Measurements from ENCODE around the gene ATF6. TPM values are rescaled to one million over a fixed set of nuclear protein-coding genes. Genes with fewer than 3 reads are reported as not detected.

The ATF6 gene
- total and polyA plus RNA-seq, 9 of the 15 experiments (the other 6 are each of a cell fraction or from before 2014, with no cell fraction given) = 11.7 to 32.4 (median 20.4) TPM

DNA sequence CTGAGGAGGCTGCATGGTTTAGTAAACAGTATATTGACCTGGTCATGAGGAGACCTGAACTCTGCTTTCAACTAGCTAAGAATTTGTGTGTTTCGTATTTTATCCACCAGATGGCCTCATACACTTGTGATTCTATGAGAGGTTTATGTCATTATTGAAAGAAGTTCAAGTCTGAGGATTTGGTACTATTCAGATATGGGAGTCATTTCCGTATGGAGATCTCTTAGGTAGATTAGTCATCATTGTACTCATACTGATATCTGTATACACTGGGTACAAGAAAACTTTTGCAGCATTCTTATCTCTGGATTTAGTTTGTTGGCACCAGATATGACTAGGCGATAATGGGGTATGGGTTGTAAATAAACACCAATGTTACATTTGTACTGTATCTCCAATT, 26.6 kb downstream of the ATF6 start:
- FAIRE-seq (peak; percentile 80), DNase-seq (ENCODE audit: extremely low read depth in 1 of 4, low spot score in 3 of 4) (peak; percentile 32 to 52 (median 50)), ATAC-seq (peak; percentile 87)
- no peak overlapping the region for H3K9ac ChIP-seq (ENCODE audit: insufficient read depth in 1 of 2, low read depth in 2 of 2, low read length in 2 of 2)
- no peak overlapping the region for H3K4me3 ChIP-seq
- peaks cover 79% of the 10 kb centered on the region for H3K36me3 ChIP-seq (ENCODE audit: control insufficient read depth, insufficient read depth, low read length)
- no peaks in the 10 kb centered on the region for H3K79me2 ChIP-seq (ENCODE audit: control insufficient read depth, insufficient read depth, low read length)
- WGBS (ENCODE audit: insufficient coverage, low coverage, missing lambda C conversion rate) = 49% methylated on average over 3 of the region's 3 CpGs
- POLR2A ChIA-PET = interaction anchor here (0.6 to 1.8 kb wide), 8 partner anchors 9 to 249 kb away, joined by 3 to 7 read pairs (median 4); partner anchors contain the start of gene ATF6
- no peak overlapping the region for H3K27ac ChIP-seq (ENCODE audit: extremely low read depth, low read depth, low read length)
- no peaks in the 10 kb centered on the region; a peak in 1 of 5 replicates for H3K4me1 ChIP-seq (replicated peaks in 1 of 2; ENCODE audit: control insufficient read depth in 2 of 2, insufficient read depth in 2 of 2, low read length in 2 of 2)
- BruUV-seq (replicated peaks) = no TSS peak
- H2AFZ ChIP-seq (ENCODE audit: low read depth, low read length) = no peak overlapping the region
- intact Hi-C loops (cut with micrococcal nuclease) (loop anchor here (1.0 to 5.0 kb wide), 3 partner anchors 115 to 484 kb away; no protein-coding TSS in a partner anchor), in situ Hi-C loops (cut with MboI) (loop anchor here (10.0 kb wide), 1 partner anchor 242 kb away; no protein-coding TSS in a partner anchor)
- H3K9me3 ChIP-seq (replicated peaks; ENCODE audit: control insufficient read depth, insufficient read depth, low read depth, low read length) = no peaks in the 10 kb centered on the region
- no peaks in the 10 kb centered on the region for H3K27me3 ChIP-seq (ENCODE audit: control insufficient read depth in 2 of 2, insufficient read depth in 2 of 2, low read length in 2 of 2)
- H3K4me2 ChIP-seq (ENCODE audit: insufficient read depth, low read length) = no peak overlapping the region
- H4K20me1 ChIP-seq (replicated peaks; ENCODE audit: control insufficient read depth, insufficient read depth, low read length) = no peaks in the 10 kb centered on the region
- H3K9me1 ChIP-seq (ENCODE audit: control insufficient read depth, insufficient read depth, low read length) = no peaks in the 10 kb centered on the region
- CTCF ChIA-PET (ENCODE audit: low intra/inter-chr PET ratio) = interaction anchor here (0.6 to 1.9 kb wide), 2 partner anchors 108 to 244 kb away, joined by 3 to 14 read pairs; no protein-coding TSS in a partner anchor
- TF ChIP-seq, protein P1, sequence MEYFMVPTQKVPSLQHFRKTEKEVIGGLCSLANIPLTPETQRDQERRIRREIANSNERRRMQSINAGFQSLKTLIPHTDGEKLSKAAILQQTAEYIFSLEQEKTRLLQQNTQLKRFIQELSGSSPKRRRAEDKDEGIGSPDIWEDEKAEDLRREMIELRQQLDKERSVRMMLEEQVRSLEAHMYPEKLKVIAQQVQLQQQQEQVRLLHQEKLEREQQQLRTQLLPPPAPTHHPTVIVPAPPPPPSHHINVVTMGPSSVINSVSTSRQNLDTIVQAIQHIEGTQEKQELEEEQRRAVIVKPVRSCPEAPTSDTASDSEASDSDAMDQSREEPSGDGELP (CRISPR knock-in tag; IDR thresholded peaks at IDR 0.05; ENCODE audit: borderline replicate concordance) = no peak
- TF ChIP-seq CTCF (IDR thresholded peaks at IDR 0.05 in 2 of 3, conservative IDR thresholded peaks at IDR 0.05 in 1 of 3; ENCODE audit: insufficient read depth in 2 of 3, low read depth in 1 of 3, low read length in 3 of 3) = peak in 2 of 3 experiments; percentile 46 to 67; a peak in 4 of 6 replicates
- peak; percentile 61 for TF ChIP-seq FOSL1 (tag; conservative IDR thresholded peaks at IDR 0.05)
- TF ChIP-seq, protein P2, sequence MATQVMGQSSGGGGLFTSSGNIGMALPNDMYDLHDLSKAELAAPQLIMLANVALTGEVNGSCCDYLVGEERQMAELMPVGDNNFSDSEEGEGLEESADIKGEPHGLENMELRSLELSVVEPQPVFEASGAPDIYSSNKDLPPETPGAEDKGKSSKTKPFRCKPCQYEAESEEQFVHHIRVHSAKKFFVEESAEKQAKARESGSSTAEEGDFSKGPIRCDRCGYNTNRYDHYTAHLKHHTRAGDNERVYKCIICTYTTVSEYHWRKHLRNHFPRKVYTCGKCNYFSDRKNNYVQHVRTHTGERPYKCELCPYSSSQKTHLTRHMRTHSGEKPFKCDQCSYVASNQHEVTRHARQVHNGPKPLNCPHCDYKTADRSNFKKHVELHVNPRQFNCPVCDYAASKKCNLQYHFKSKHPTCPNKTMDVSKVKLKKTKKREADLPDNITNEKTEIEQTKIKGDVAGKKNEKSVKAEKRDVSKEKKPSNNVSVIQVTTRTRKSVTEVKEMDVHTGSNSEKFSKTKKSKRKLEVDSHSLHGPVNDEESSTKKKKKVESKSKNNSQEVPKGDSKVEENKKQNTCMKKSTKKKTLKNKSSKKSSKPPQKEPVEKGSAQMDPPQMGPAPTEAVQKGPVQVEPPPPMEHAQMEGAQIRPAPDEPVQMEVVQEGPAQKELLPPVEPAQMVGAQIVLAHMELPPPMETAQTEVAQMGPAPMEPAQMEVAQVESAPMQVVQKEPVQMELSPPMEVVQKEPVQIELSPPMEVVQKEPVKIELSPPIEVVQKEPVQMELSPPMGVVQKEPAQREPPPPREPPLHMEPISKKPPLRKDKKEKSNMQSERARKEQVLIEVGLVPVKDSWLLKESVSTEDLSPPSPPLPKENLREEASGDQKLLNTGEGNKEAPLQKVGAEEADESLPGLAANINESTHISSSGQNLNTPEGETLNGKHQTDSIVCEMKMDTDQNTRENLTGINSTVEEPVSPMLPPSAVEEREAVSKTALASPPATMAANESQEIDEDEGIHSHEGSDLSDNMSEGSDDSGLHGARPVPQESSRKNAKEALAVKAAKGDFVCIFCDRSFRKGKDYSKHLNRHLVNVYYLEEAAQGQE (IDR thresholded peaks at IDR 0.05; ENCODE audit: borderline replicate concordance) = peak; percentile 40; the same call in 1 of the 2 replicates
- TF ChIP-seq, protein P2 (CRISPR knock-in tag; IDR thresholded peaks at IDR 0.05; ENCODE audit: low read depth) = no peak
- peak; percentile 54 for TF ChIP-seq DEAF1 (CRISPR knock-in tag; IDR thresholded peaks at IDR 0.05)
- TF ChIP-seq CREB3 (tag; conservative IDR thresholded peaks at IDR 0.05; ENCODE audit: low read depth) = no peak
